ENCODE results near the gene EIF2S3. TPM values are rescaled to one million over a fixed set of nuclear protein-coding genes. Genes with fewer than 3 reads are reported as not detected.

Gene EIF2S3
- polyA plus RNA-seq, 1 experiment: 139 TPM

GRCh38 chrX:24080704-24081103, 25.9 kb downstream of the EIF2S3 start:
- no peak overlapping the region for H3K4me3 ChIP-seq (ENCODE audit: low read depth, low read length)
- ChIA-PET CTCF (no interaction called here), POLR2A (no interaction called here)
- no peaks in the 10 kb centered on the region for H3K9me3 ChIP-seq (ENCODE audit: control insufficient read depth, insufficient read depth, low read length)
- no peaks in the 10 kb centered on the region for H3K27me3 ChIP-seq (ENCODE audit: control insufficient read depth, insufficient read depth, low read length)
- no peak overlapping the region for H3K27ac ChIP-seq (ENCODE audit: low read depth, low read length)
- no peak for DNase-seq (ENCODE audit: low read depth, low spot score)
- TF ChIP-seq CTCF (IDR thresholded peaks at IDR 0.05; ENCODE audit: low read depth, low read length): no peak

- POLR2A ChIA-PET: interaction anchor here (0.7 kb wide), 1 partner anchor 97 kb away, joined by 7 read pairs; no protein-coding TSS in a partner anchor
- CTCF ChIA-PET: interaction anchor here (0.6 to 1.6 kb wide), 6 partner anchors 16 to 178 kb away, joined by 3 to 13 read pairs (median 3); no protein-coding TSS in a partner anchor
- Histone ChIP-seq H3K27me3 (ENCODE audit: control insufficient read depth, insufficient read depth, low read length) (no peaks in the 10 kb centered on the region), H3K27ac (ENCODE audit: low read depth, low read length) (no peak overlapping the region), H3K4me3 (ENCODE audit: low read depth, low read length) (no peak overlapping the region), H3K9me3 (ENCODE audit: control insufficient read depth, insufficient read depth, low read length) (no peaks in the 10 kb centered on the region)
- DNase-seq (ENCODE audit: low read depth, low spot score): no peak
- TF ChIP-seq CTCF (IDR thresholded peaks at IDR 0.05; ENCODE audit: low read depth, low read length): peak; percentile 50
These were observed 27.0 kb downstream of the EIF2S3 start for GRCh38 chrX:24081661-24082154.

- Histone ChIP-seq H3K4me3 (ENCODE audit: low read depth, low read length) (no peak overlapping the region), H3K9me3 (ENCODE audit: control insufficient read depth, insufficient read depth, low read length) (no peaks in the 10 kb centered on the region), H3K27me3 (ENCODE audit: control insufficient read depth, insufficient read depth, low read length) (no peaks in the 10 kb centered on the region), H3K27ac (ENCODE audit: low read depth, low read length) (no peak overlapping the region)
- no peak for DNase-seq (ENCODE audit: low read depth, low spot score)
- CTCF ChIA-PET: interaction anchor here (0.6 to 1.6 kb wide), 5 partner anchors 17 to 177 kb away, joined by 3 to 13 read pairs (median 3); no protein-coding TSS in a partner anchor
- POLR2A ChIA-PET: no interaction called here
- TF ChIP-seq CTCF (IDR thresholded peaks at IDR 0.05; ENCODE audit: low read depth, low read length): no peak
These were observed 27.7 kb downstream of the EIF2S3 start for GRCh38 chrX:24082447-24082846.

- Histone ChIP-seq H3K27ac (ENCODE audit: low read depth, low read length) (no peak overlapping the region), H3K9me3 (ENCODE audit: control insufficient read depth, insufficient read depth, low read length) (no peaks in the 10 kb centered on the region), H3K27me3 (ENCODE audit: control insufficient read depth, insufficient read depth, low read length) (no peaks in the 10 kb centered on the region), H3K4me3 (ENCODE audit: low read depth, low read length) (no peak overlapping the region)
- DNase-seq (ENCODE audit: low read depth, low spot score): no peak
- CTCF ChIA-PET: no interaction called here
- POLR2A ChIA-PET: interaction anchor here (0.5 to 1.1 kb wide), 6 partner anchors 19 to 95 kb away, joined by 4 to 7 read pairs (median 6); partner anchors contain the start of gene EIF2S3
- no peak for TF ChIP-seq CTCF (IDR thresholded peaks at IDR 0.05; ENCODE audit: low read depth, low read length)
These were observed 30.3 kb downstream of the EIF2S3 start for GRCh38 chrX:24085101-24085500.

GRCh38 chrX:24090300-24091200, 35.8 kb downstream of the EIF2S3 start:
- ChIA-PET CTCF (interaction anchor here (0.5 kb wide), 1 partner anchor 36 kb away, joined by 3 read pairs; the partner anchor contains the start of gene EIF2S3), POLR2A (no interaction called here)
- Histone ChIP-seq H3K27ac (ENCODE audit: low read depth, low read length) (no peak overlapping the region), H3K9me3 (ENCODE audit: control insufficient read depth, insufficient read depth, low read length) (no peaks in the 10 kb centered on the region), H3K4me3 (ENCODE audit: low read depth, low read length) (no peak overlapping the region), H3K27me3 (ENCODE audit: control insufficient read depth, insufficient read depth, low read length) (no peaks in the 10 kb centered on the region)
- DNase-seq (ENCODE audit: low read depth, low spot score): no peak
- TF ChIP-seq CTCF (IDR thresholded peaks at IDR 0.05; ENCODE audit: low read depth, low read length): no peak

Data from AG04450 (cell line).